Neural progenitor cell (in vitro differentiated cells): Measurements from ENCODE around the gene DEFB112. TPM values are rescaled to one million over a fixed set of nuclear protein-coding genes. Genes with fewer than 3 reads are reported as not detected.

Source experiments
- DNase-seq: peaks from one replicate; pipeline ENCODE4 v3.0.0-alpha.2; 2016; ENCODE audit warnings: low spot score
- H2AFZ ChIP-seq: fragments of 200-600 bp; sonication (generic); replicated peaks from 2 replicates; pipeline ENCODE4 v1.6.1; 2016; ENCODE audit warnings: antibody characterized with exemption
- H3F3A ChIP-seq: fragments of 200-600 bp; sonication (generic); 2 replicates; pipeline ENCODE4 v1.6.1; 2016; ENCODE audit warnings: antibody characterized with exemption, low read depth
- H3K27ac ChIP-seq: fragments of 200-600 bp; sonication (generic); 2 replicates; pipeline ENCODE4 v1.5.1; 2016; ENCODE audit warnings: mild to moderate bottlenecking
- H3K27me3 ChIP-seq: fragments of 200-600 bp; sonication (generic); 2 replicates; pipeline ENCODE4 v1.6.1; 2016; ENCODE audit warnings: mild to moderate bottlenecking, moderate library complexity
- H3K36me3 ChIP-seq: fragments of 200-600 bp; sonication (generic); 2 replicates; pipeline ENCODE4 v1.5.1; 2016
- H3K4me1 ChIP-seq: fragments of 200-600 bp; sonication (generic); 2 replicates; pipeline ENCODE4 v1.6.1; 2016; ENCODE audit warnings: mixed run types
- H3K4me2 ChIP-seq: fragments of 200-600 bp; sonication (generic); 2 replicates; pipeline ENCODE4 v1.6.1; 2016
- H3K4me3 ChIP-seq: fragments of 200-600 bp; sonication (generic); 2 replicates; pipeline ENCODE4 v1.5.1; 2016
- H3K79me2 ChIP-seq: fragments of 200-600 bp; sonication (generic); 2 replicates; pipeline ENCODE4 v1.6.1; 2016; ENCODE audit warnings: low read depth
- H3K9ac ChIP-seq: fragments of 200-600 bp; sonication (generic); 2 replicates; pipeline ENCODE4 v1.6.1; 2016
- H3K9me3 ChIP-seq: fragments of 200-600 bp; sonication (generic); 2 replicates; pipeline ENCODE4 v1.5.1; 2016; ENCODE audit warnings: low read depth
- H4K20me1 ChIP-seq: fragments of 200-600 bp; sonication (generic); 2 replicates; pipeline ENCODE4 v1.6.1; 2016; ENCODE audit warnings: low read depth
- H3K27ac Mint-ChIP-seq: 3 replicates; pipeline ENCODE4 v1.8.0; 2021; ENCODE audit warnings: mixed read lengths
- H3K27me3 Mint-ChIP-seq: 2 replicates; pipeline ENCODE4 v1.8.0; 2022; ENCODE audit warnings: low read depth, mild to moderate bottlenecking, inconsistent platforms, moderate library complexity, mixed read lengths; ENCODE audit not compliant: insufficient read depth
- H3K36me3 Mint-ChIP-seq: 3 replicates; pipeline ENCODE4 v1.8.0; 2021; ENCODE audit warnings: mixed read lengths
- H3K4me1 Mint-ChIP-seq: 3 replicates; pipeline ENCODE4 v1.8.0; 2021; ENCODE audit warnings: mixed read lengths
- H3K4me3 Mint-ChIP-seq: 3 replicates; pipeline ENCODE4 v1.8.0; 2021; ENCODE audit warnings: mild to moderate bottlenecking, moderate library complexity, mixed read lengths
- H3K9me3 Mint-ChIP-seq: 3 replicates; pipeline ENCODE4 v1.8.0; 2020; ENCODE audit warnings: mixed read lengths
- CTCF ChIP-seq: fragments of 200-600 bp; sonication (generic); IDR thresholded peaks from 2 replicates; pipeline ENCODE4 v1.5.1; 2017; ENCODE audit warnings: antibody characterized with exemption, mild to moderate bottlenecking
- EZH2 ChIP-seq: fragments of 200-600 bp; sonication (generic); IDR thresholded peaks from 2 replicates; pipeline ENCODE4 v1.6.1; 2017; ENCODE audit warnings: antibody characterized with exemption, mild to moderate bottlenecking, moderate library complexity
- EZH2phosphoT487 ChIP-seq: fragments of 200-600 bp; sonication (generic); IDR thresholded peaks from 2 replicates; pipeline ENCODE4 v1.6.1; 2017; ENCODE audit warnings: antibody characterized with exemption
- total RNA-seq: library from RNA; depleted of rRNA; stranded (reverse); fragments of >200 nt; gene quantifications from 2 replicates; pipeline ENCODE4 v1.2.3, GENCODE V29; 2015; ENCODE audit warnings: low replicate concordance

Gene DEFB112
- total RNA-seq, 1 donor from 2014 or later = not detected

- no peak for DNase-seq
- Histone ChIP-seq H3K4me3 (no peak overlapping the region), H3K4me2 (no peak overlapping the region), H2AFZ (no peak overlapping the region), H3K4me1 (no peaks in the 10 kb centered on the region), H3K79me2 (no peaks in the 10 kb centered on the region), H3K36me3 (no peaks in the 10 kb centered on the region), H3K27me3 (no peaks in the 10 kb centered on the region), H3K9me3 (no peaks in the 10 kb centered on the region), H4K20me1 (no peaks in the 10 kb centered on the region), H3K9ac (no peak overlapping the region), H3F3A (no peaks in the 10 kb centered on the region), H3K27ac (no peak overlapping the region)
- Mint-ChIP-seq H3K27me3 (no peaks in the 10 kb centered on the region), H3K27ac (no peak overlapping the region), H3K36me3 (no peaks in the 10 kb centered on the region), H3K9me3 (no peaks in the 10 kb centered on the region), H3K4me3 (no peak overlapping the region), H3K4me1 (no peaks in the 10 kb centered on the region)
- TF ChIP-seq EZH2 = no peak
- TF ChIP-seq EZH2phosphoT487 = no peak
- TF ChIP-seq CTCF = no peak
These were observed 2.7 kb downstream of the DEFB112 start for GRCh38 chr6:50047026-50047425.

GRCh38 chr6:50030777-50031562, 18.8 kb downstream of the DEFB112 start:
- Mint-ChIP-seq H3K27me3 (no peaks in the 10 kb centered on the region), H3K4me1 (no peaks in the 10 kb centered on the region), H3K27ac (peak overlapping the region; percentile 11), H3K9me3 (peaks cover 4% of the 10 kb centered on the region), H3K4me3 (no peak overlapping the region), H3K36me3 (no peaks in the 10 kb centered on the region)
- Histone ChIP-seq H3K27ac (no peak overlapping the region), H4K20me1 (no peaks in the 10 kb centered on the region), H3K27me3 (no peaks in the 10 kb centered on the region), H3F3A (no peaks in the 10 kb centered on the region), H3K4me3 (no peak overlapping the region), H3K36me3 (no peaks in the 10 kb centered on the region), H3K9ac (no peak overlapping the region), H3K9me3 (no peaks in the 10 kb centered on the region), H3K79me2 (no peaks in the 10 kb centered on the region), H2AFZ (peak overlapping the region; percentile 98), H3K4me2 (no peak overlapping the region), H3K4me1 (no peaks in the 10 kb centered on the region)
- peak; percentile 82 for DNase-seq
- TF ChIP-seq CTCF (peak; percentile 72), EZH2phosphoT487 (no peak), EZH2 (no peak)

GRCh38 chr6:50030350-50030749, 19.4 kb downstream of the DEFB112 start:
- Mint-ChIP-seq H3K4me1 (no peaks in the 10 kb centered on the region), H3K36me3 (no peaks in the 10 kb centered on the region), H3K27ac (no peak overlapping the region), H3K4me3 (no peak overlapping the region), H3K27me3 (no peaks in the 10 kb centered on the region), H3K9me3 (peaks cover 4% of the 10 kb centered on the region)
- Histone ChIP-seq H4K20me1 (no peaks in the 10 kb centered on the region), H3K4me2 (no peak overlapping the region), H3K4me1 (no peaks in the 10 kb centered on the region), H3K36me3 (no peaks in the 10 kb centered on the region), H3K9ac (no peak overlapping the region), H3K79me2 (no peaks in the 10 kb centered on the region), H3K27me3 (no peaks in the 10 kb centered on the region), H3K9me3 (no peaks in the 10 kb centered on the region), H3K4me3 (no peak overlapping the region), H3F3A (no peaks in the 10 kb centered on the region), H3K27ac (no peak overlapping the region), H2AFZ (peak overlapping the region; percentile 98)
- DNase-seq = no peak
- TF ChIP-seq EZH2 (no peak), EZH2phosphoT487 (no peak), CTCF (no peak)
